ENCODE measurements around the gene WWC2.

DNA sequence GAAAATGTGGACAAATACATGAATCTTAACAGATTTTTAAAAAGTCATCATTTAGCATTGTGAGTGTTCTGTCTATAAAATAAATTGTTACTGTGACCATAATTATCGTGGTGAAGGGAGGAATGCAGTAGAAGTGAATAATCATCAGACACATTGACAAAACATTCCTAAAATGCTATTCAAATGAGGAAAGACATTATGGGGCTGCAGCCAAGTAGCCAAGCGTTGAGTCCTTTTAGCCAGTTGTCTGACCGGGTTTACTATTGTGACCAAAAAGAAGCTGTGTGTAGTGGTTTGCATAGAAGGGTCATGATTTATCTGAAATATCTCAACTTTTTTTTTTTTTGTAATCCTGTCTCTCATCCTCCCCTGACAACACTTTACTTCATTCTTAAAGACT lies 19.5 kb downstream of the WWC2 start:
- TF ChIP-seq, protein P1, sequence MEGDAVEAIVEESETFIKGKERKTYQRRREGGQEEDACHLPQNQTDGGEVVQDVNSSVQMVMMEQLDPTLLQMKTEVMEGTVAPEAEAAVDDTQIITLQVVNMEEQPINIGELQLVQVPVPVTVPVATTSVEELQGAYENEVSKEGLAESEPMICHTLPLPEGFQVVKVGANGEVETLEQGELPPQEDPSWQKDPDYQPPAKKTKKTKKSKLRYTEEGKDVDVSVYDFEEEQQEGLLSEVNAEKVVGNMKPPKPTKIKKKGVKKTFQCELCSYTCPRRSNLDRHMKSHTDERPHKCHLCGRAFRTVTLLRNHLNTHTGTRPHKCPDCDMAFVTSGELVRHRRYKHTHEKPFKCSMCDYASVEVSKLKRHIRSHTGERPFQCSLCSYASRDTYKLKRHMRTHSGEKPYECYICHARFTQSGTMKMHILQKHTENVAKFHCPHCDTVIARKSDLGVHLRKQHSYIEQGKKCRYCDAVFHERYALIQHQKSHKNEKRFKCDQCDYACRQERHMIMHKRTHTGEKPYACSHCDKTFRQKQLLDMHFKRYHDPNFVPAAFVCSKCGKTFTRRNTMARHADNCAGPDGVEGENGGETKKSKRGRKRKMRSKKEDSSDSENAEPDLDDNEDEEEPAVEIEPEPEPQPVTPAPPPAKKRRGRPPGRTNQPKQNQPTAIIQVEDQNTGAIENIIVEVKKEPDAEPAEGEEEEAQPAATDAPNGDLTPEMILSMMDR (conservative IDR thresholded peaks at IDR 0.05; ENCODE audit: low read length) = no peak
- no peak for TF ChIP-seq EZH2phosphoT487 (IDR thresholded peaks at IDR 0.05; ENCODE audit: borderline replicate concordance)

All from Loucy (cell line).